ENCODE results near the gene ICA1. TPM values are rescaled to one million over a fixed set of nuclear protein-coding genes. Genes with fewer than 3 reads are reported as not detected.

The ICA1 gene
- total RNA-seq, 2 experiments from 2014 or later, result 0.34 to 1.3 TPM

GRCh38 chr7:8177109-8177933 is 84.6 kb downstream of the ICA1 start:
- intact Hi-C loops (cut with micrococcal nuclease), result loop anchor here (2.0 kb wide), 1 partner anchor 51 kb away; no protein-coding TSS in a partner anchor

GRCh38 chr7:8176370-8177081 is 85.4 kb downstream of the ICA1 start:
- DNase-seq, result peak; percentile 81

More at GRCh38 chr7:8177109-8177933, 84.6 kb downstream of the ICA1 start:
- no peak for TF ChIP-seq CTCF (IDR thresholded peaks at IDR 0.05)
- ATAC-seq (no peak), DNase-seq (peak; percentile 12)
- Mint-ChIP-seq H3K27me3 (no peaks in the 10 kb centered on the region), H3K27ac (peak overlapping the region; percentile 95), H3K9me3 (no peaks in the 10 kb centered on the region), H3K36me3 (ENCODE audit: low read depth) (no peaks in the 10 kb centered on the region), H3K4me3 (peak overlapping the region; percentile 65), H3K4me1 (ENCODE audit: low read depth) (peaks cover 55% of the 10 kb centered on the region)
- CTCF ChIA-PET, result interaction anchor here (1.8 to 5.6 kb wide), 2 partner anchors 9 to 13 kb away, joined by 7 to 24 read pairs; no protein-coding TSS in a partner anchor
- POLR2A ChIA-PET, result interaction anchor here (1.0 to 2.1 kb wide), 5 partner anchors 9 to 488 kb away, joined by 3 to 12 read pairs (median 5); no protein-coding TSS in a partner anchor

GRCh38 chr7:8175929-8176369 is 86.0 kb downstream of the ICA1 start:
- DNase-seq (no peak), ATAC-seq (no peak)
- Mint-ChIP-seq H3K27ac (peak overlapping the region; percentile 95), H3K36me3 (ENCODE audit: low read depth) (no peaks in the 10 kb centered on the region), H3K4me3 (peak overlapping the region; percentile 65), H3K27me3 (no peaks in the 10 kb centered on the region), H3K4me1 (ENCODE audit: low read depth) (peaks cover 55% of the 10 kb centered on the region), H3K9me3 (no peaks in the 10 kb centered on the region)
- no peak for TF ChIP-seq CTCF (IDR thresholded peaks at IDR 0.05)
- ChIA-PET CTCF (interaction anchor here (0.7 to 5.6 kb wide), 4 partner anchors 14 to 51 kb away, joined by 3 to 24 read pairs (median 4); no protein-coding TSS in a partner anchor), POLR2A (interaction anchor here (0.8 to 1.5 kb wide), 4 partner anchors 15 to 535 kb away, joined by 3 to 7 read pairs (median 6); partner anchors contain the start of genes GLCCI1 and UMAD1)
- intact Hi-C loops (cut with micrococcal nuclease), result loop anchor here (2.0 kb wide), 1 partner anchor 49 kb away; no protein-coding TSS in a partner anchor

More at GRCh38 chr7:8176370-8177081, 85.4 kb downstream of the ICA1 start:
- POLR2A ChIA-PET, result interaction anchor here (0.8 to 1.5 kb wide), 4 partner anchors 16 to 536 kb away, joined by 3 to 7 read pairs (median 6); partner anchors contain the start of genes GLCCI1 and UMAD1
- CTCF ChIA-PET, result interaction anchor here (0.7 to 5.6 kb wide), 5 partner anchors 10 to 51 kb away, joined by 3 to 24 read pairs (median 5); no protein-coding TSS in a partner anchor
- no peak for TF ChIP-seq CTCF (IDR thresholded peaks at IDR 0.05)
- peak overlapping the region; percentile 65 for H3K4me3 Mint-ChIP-seq
- no peaks in the 10 kb centered on the region for H3K9me3 Mint-ChIP-seq
- no peaks in the 10 kb centered on the region for H3K27me3 Mint-ChIP-seq
- peak; percentile 88 for ATAC-seq
- H3K4me1 Mint-ChIP-seq (ENCODE audit: low read depth), result peaks cover 55% of the 10 kb centered on the region
- no peaks in the 10 kb centered on the region for H3K36me3 Mint-ChIP-seq (ENCODE audit: low read depth)
- H3K27ac Mint-ChIP-seq, result peak overlapping the region; percentile 95
- intact Hi-C loops (cut with micrococcal nuclease), result loop anchor here (2.0 kb wide), 1 partner anchor 50 kb away; no protein-coding TSS in a partner anchor

- CTCF ChIA-PET, result no interaction called here
- Mint-ChIP-seq H3K36me3 (ENCODE audit: low read depth) (no peaks in the 10 kb centered on the region), H3K27ac (no peak overlapping the region), H3K4me3 (no peak overlapping the region), H3K9me3 (no peaks in the 10 kb centered on the region), H3K4me1 (ENCODE audit: low read depth) (peaks cover 35% of the 10 kb centered on the region), H3K27me3 (no peaks in the 10 kb centered on the region)
- POLR2A ChIA-PET, result no interaction called here
- TF ChIP-seq CTCF (IDR thresholded peaks at IDR 0.05), result no peak
- no peak for ATAC-seq
- intact Hi-C loops (cut with micrococcal nuclease), result no loop called here
- DNase-seq, result no peak
Observed at GRCh38 chr7:8172372-8173354, 89.3 kb downstream of the ICA1 start.

Measured in activated CD8-positive, alpha-beta T cell treated with anti-CD3 and anti-CD28 coated beads for 36 hours (primary cell).